Neural progenitor cell (in vitro differentiated cells): ENCODE data around the gene IFFO2. TPM values are rescaled to one million over a fixed set of nuclear protein-coding genes. Genes with fewer than 3 reads are reported as not detected.

Source experiments
- DNase-seq: peaks from one replicate; pipeline ENCODE4 v3.0.0-alpha.2; 2016; ENCODE audit warnings: low spot score
- H2AFZ ChIP-seq: fragments of 200-600 bp; sonication (generic); replicated peaks from 2 replicates; pipeline ENCODE4 v1.6.1; 2016; ENCODE audit warnings: antibody characterized with exemption
- H3F3A ChIP-seq: fragments of 200-600 bp; sonication (generic); 2 replicates; pipeline ENCODE4 v1.6.1; 2016; ENCODE audit warnings: antibody characterized with exemption, low read depth
- H3K27ac ChIP-seq: fragments of 200-600 bp; sonication (generic); 2 replicates; pipeline ENCODE4 v1.5.1; 2016; ENCODE audit warnings: mild to moderate bottlenecking
- H3K27me3 ChIP-seq: fragments of 200-600 bp; sonication (generic); 2 replicates; pipeline ENCODE4 v1.6.1; 2016; ENCODE audit warnings: mild to moderate bottlenecking, moderate library complexity
- H3K36me3 ChIP-seq: fragments of 200-600 bp; sonication (generic); 2 replicates; pipeline ENCODE4 v1.5.1; 2016
- H3K4me1 ChIP-seq: fragments of 200-600 bp; sonication (generic); 2 replicates; pipeline ENCODE4 v1.6.1; 2016; ENCODE audit warnings: mixed run types
- H3K4me2 ChIP-seq: fragments of 200-600 bp; sonication (generic); 2 replicates; pipeline ENCODE4 v1.6.1; 2016
- H3K4me3 ChIP-seq: fragments of 200-600 bp; sonication (generic); 2 replicates; pipeline ENCODE4 v1.5.1; 2016
- H3K79me2 ChIP-seq: fragments of 200-600 bp; sonication (generic); 2 replicates; pipeline ENCODE4 v1.6.1; 2016; ENCODE audit warnings: low read depth
- H3K9ac ChIP-seq: fragments of 200-600 bp; sonication (generic); 2 replicates; pipeline ENCODE4 v1.6.1; 2016
- H3K9me3 ChIP-seq: fragments of 200-600 bp; sonication (generic); 2 replicates; pipeline ENCODE4 v1.5.1; 2016; ENCODE audit warnings: low read depth
- H4K20me1 ChIP-seq: fragments of 200-600 bp; sonication (generic); 2 replicates; pipeline ENCODE4 v1.6.1; 2016; ENCODE audit warnings: low read depth
- H3K27ac Mint-ChIP-seq: 3 replicates; pipeline ENCODE4 v1.8.0; 2021; ENCODE audit warnings: mixed read lengths
- H3K27me3 Mint-ChIP-seq: 2 replicates; pipeline ENCODE4 v1.8.0; 2022; ENCODE audit warnings: low read depth, mild to moderate bottlenecking, inconsistent platforms, moderate library complexity, mixed read lengths; ENCODE audit not compliant: insufficient read depth
- H3K36me3 Mint-ChIP-seq: 3 replicates; pipeline ENCODE4 v1.8.0; 2021; ENCODE audit warnings: mixed read lengths
- H3K4me1 Mint-ChIP-seq: 3 replicates; pipeline ENCODE4 v1.8.0; 2021; ENCODE audit warnings: mixed read lengths
- H3K4me3 Mint-ChIP-seq: 3 replicates; pipeline ENCODE4 v1.8.0; 2021; ENCODE audit warnings: mild to moderate bottlenecking, moderate library complexity, mixed read lengths
- H3K9me3 Mint-ChIP-seq: 3 replicates; pipeline ENCODE4 v1.8.0; 2020; ENCODE audit warnings: mixed read lengths
- EZH2 ChIP-seq: fragments of 200-600 bp; sonication (generic); IDR thresholded peaks from 2 replicates; pipeline ENCODE4 v1.6.1; 2017; ENCODE audit warnings: antibody characterized with exemption, mild to moderate bottlenecking, moderate library complexity
- EZH2phosphoT487 ChIP-seq: fragments of 200-600 bp; sonication (generic); IDR thresholded peaks from 2 replicates; pipeline ENCODE4 v1.6.1; 2017; ENCODE audit warnings: antibody characterized with exemption
- total RNA-seq: library from RNA; depleted of rRNA; stranded (reverse); fragments of >200 nt; gene quantifications from 2 replicates; pipeline ENCODE4 v1.2.3, GENCODE V29; 2015; ENCODE audit warnings: low replicate concordance
- TF ChIP-seq, protein P1 (sequence below): fragments of 200-600 bp; sonication (generic); IDR thresholded peaks from 2 replicates; pipeline ENCODE4 v1.5.1; 2017; ENCODE audit warnings: antibody characterized with exemption, mild to moderate bottlenecking

IFFO2 gene
- total RNA-seq, 1 donor from 2014 or later, result 0.65 TPM

DNA sequence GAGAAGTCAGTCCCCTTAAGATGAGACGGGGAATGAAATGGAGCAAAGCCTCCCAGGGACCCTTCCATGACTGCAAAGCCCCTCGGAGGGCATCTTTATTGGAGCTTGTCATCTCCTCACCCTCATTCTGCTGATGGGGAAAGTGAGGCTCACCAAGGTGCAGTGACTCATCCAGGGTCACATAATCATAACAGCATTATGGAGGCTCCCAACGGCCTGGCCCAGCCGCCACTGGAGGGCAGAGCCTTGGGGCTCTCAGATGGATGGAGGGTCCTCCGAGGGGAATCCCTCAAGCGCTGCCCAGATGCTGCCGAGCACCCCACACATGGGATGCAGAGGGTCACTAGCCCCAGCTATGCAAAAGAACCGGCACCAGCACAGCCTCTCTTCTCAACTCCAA, 18.9 kb downstream of the IFFO2 start:
- Histone ChIP-seq H4K20me1 (peaks cover 5% of the 10 kb centered on the region), H3K9ac (no peak overlapping the region), H3K4me1 (peaks cover 26% of the 10 kb centered on the region), H3K79me2 (no peaks in the 10 kb centered on the region), H2AFZ (no peak overlapping the region), H3K27ac (no peak overlapping the region), H3K9me3 (no peaks in the 10 kb centered on the region), H3K4me3 (no peak overlapping the region), H3K27me3 (no peaks in the 10 kb centered on the region), H3K36me3 (no peaks in the 10 kb centered on the region), H3F3A (peaks cover 14% of the 10 kb centered on the region), H3K4me2 (no peak overlapping the region)
- DNase-seq, result no peak
- Mint-ChIP-seq H3K27ac (no peak overlapping the region), H3K4me3 (no peak overlapping the region), H3K9me3 (no peaks in the 10 kb centered on the region), H3K4me1 (peaks cover 48% of the 10 kb centered on the region), H3K36me3 (no peaks in the 10 kb centered on the region), H3K27me3 (peaks cover 8% of the 10 kb centered on the region)
- TF ChIP-seq EZH2phosphoT487 (no peak), EZH2 (no peak)
- TF ChIP-seq, protein P1, sequence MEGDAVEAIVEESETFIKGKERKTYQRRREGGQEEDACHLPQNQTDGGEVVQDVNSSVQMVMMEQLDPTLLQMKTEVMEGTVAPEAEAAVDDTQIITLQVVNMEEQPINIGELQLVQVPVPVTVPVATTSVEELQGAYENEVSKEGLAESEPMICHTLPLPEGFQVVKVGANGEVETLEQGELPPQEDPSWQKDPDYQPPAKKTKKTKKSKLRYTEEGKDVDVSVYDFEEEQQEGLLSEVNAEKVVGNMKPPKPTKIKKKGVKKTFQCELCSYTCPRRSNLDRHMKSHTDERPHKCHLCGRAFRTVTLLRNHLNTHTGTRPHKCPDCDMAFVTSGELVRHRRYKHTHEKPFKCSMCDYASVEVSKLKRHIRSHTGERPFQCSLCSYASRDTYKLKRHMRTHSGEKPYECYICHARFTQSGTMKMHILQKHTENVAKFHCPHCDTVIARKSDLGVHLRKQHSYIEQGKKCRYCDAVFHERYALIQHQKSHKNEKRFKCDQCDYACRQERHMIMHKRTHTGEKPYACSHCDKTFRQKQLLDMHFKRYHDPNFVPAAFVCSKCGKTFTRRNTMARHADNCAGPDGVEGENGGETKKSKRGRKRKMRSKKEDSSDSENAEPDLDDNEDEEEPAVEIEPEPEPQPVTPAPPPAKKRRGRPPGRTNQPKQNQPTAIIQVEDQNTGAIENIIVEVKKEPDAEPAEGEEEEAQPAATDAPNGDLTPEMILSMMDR, result no peak

DNA sequence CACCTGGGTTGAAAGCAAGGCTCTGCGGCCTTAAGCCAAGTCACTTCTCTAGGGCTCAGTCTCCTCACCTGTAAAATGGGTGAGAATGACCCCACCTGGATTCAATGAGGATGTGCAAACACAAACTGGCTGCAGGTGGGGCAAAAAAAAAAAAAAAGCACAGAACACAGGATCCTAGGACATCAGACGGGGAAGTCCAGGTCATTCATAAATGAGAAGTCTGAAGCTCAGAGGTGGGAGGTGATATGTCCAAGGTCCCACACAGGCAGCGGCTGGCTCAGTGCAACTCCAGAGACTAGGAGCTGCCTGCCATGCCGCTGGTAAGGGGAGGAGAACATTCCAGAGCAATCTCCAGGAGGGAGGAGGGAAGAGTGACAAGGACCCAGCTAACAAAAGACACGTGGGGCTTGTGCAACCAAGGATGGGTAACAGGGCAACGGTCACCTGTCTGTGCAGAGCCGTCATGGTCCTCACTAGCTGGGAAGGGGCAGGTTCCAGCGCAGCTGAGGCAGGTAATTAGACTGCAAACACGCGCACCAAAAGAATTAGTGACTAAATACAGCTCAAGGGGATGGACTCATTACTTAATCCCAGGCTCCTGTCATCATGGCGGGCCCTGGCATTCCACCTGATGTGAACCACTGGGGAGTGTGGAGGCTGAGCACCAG, 19.5 kb downstream of the IFFO2 start:
- no peak for DNase-seq
- Histone ChIP-seq H4K20me1 (peaks cover 5% of the 10 kb centered on the region), H3F3A (peaks cover 12% of the 10 kb centered on the region), H3K36me3 (no peaks in the 10 kb centered on the region), H3K9ac (no peak overlapping the region), H2AFZ (no peak overlapping the region), H3K4me1 (peaks cover 25% of the 10 kb centered on the region), H3K27me3 (no peaks in the 10 kb centered on the region), H3K4me2 (no peak overlapping the region), H3K27ac (no peak overlapping the region), H3K9me3 (no peaks in the 10 kb centered on the region), H3K4me3 (no peak overlapping the region), H3K79me2 (no peaks in the 10 kb centered on the region)
- no peak overlapping the region for H3K4me3 Mint-ChIP-seq
- H3K4me1 Mint-ChIP-seq, result peaks cover 48% of the 10 kb centered on the region
- H3K27me3 Mint-ChIP-seq, result peaks cover 11% of the 10 kb centered on the region
- H3K36me3 Mint-ChIP-seq, result no peaks in the 10 kb centered on the region
- TF ChIP-seq EZH2 (no peak), EZH2phosphoT487 (no peak)
- TF ChIP-seq, protein P1, result no peak
- no peaks in the 10 kb centered on the region for H3K9me3 Mint-ChIP-seq
- H3K27ac Mint-ChIP-seq, result no peak overlapping the region

DNA sequence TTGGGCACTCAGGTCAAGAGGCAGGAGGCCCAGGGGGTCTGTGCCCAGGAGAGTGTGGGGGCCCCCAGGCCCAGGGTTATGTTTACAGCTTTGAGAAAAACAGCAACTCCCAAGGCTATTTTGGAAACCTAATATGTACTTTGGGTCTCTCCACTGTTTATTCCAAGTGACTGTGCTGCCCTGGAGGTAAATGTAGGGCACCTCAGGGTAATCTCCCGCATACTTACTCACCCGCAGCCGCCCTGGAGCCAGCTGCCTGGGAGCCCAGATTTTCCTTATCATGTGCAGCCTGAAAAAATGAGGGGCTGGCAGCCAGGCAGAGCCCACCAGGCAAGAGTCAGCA, 20.0 kb downstream of the IFFO2 start:
- DNase-seq, result no peak
- Histone ChIP-seq H3K9me3 (no peaks in the 10 kb centered on the region), H3K36me3 (no peaks in the 10 kb centered on the region), H3K27ac (no peak overlapping the region), H3F3A (peaks cover 7% of the 10 kb centered on the region), H2AFZ (no peak overlapping the region), H3K79me2 (no peaks in the 10 kb centered on the region), H3K27me3 (no peaks in the 10 kb centered on the region), H3K4me1 (peaks cover 20% of the 10 kb centered on the region), H3K4me3 (no peak overlapping the region), H3K9ac (no peak overlapping the region), H4K20me1 (peaks cover under 1% of the 10 kb centered on the region), H3K4me2 (no peak overlapping the region)
- Mint-ChIP-seq H3K4me3 (no peak overlapping the region), H3K9me3 (no peaks in the 10 kb centered on the region), H3K4me1 (peaks cover 48% of the 10 kb centered on the region), H3K27ac (no peak overlapping the region), H3K36me3 (no peaks in the 10 kb centered on the region), H3K27me3 (peaks cover 11% of the 10 kb centered on the region)
- TF ChIP-seq EZH2 (no peak), EZH2phosphoT487 (no peak)
- TF ChIP-seq, protein P1, result no peak
